HG02623 (cell line): ENCODE data around the gene VIPR2.
"Not testable (repeated sequence)": the region's sequence is repeated elsewhere in the genome, so short reads cannot be mapped to it uniquely, and the experiment has no call there.

Experiments
- ATAC-seq: cut with Tn5 transposase; IDR thresholded peaks from one replicate; pipeline ENCODE4 v1.9.1; 2021; ENCODE audit warnings: moderate library complexity; ENCODE audit not compliant: unreplicated experiment

The VIPR2 gene

GRCh38 chr7:159013825-159014289, 130.8 kb downstream of the VIPR2 start:
- no peak for ATAC-seq

- no peak for ATAC-seq
These were observed 131.4 kb downstream of the VIPR2 start for GRCh38 chr7:159013181-159013690.

- ATAC-seq = no peak
These were observed 132.2 kb downstream of the VIPR2 start for GRCh38 chr7:159012353-159013069.

- ATAC-seq = no peak
These were observed 133.0 kb downstream of the VIPR2 start for GRCh38 chr7:159011722-159012022.

- ATAC-seq = no peak
These were observed 133.5 kb downstream of the VIPR2 start for GRCh38 chr7:159010937-159011721.

GRCh38 chr7:159010411-159010810, 134.3 kb downstream of the VIPR2 start:
- no peak for ATAC-seq

GRCh38 chr7:159009951-159010350, 134.7 kb downstream of the VIPR2 start:
- no peak for ATAC-seq

GRCh38 chr7:159008417-159008816, 136.2 kb downstream of the VIPR2 start:
- ATAC-seq = no peak

- no peak for ATAC-seq
These were observed 136.7 kb downstream of the VIPR2 start for GRCh38 chr7:159007996-159008389.

GRCh38 chr7:159007364-159007995, 137.2 kb downstream of the VIPR2 start:
- no peak for ATAC-seq

GRCh38 chr7:159006610-159007130, 138.0 kb downstream of the VIPR2 start:
- ATAC-seq = no peak

- not testable (repeated sequence) for ATAC-seq
These were observed 138.6 kb downstream of the VIPR2 start for GRCh38 chr7:159006022-159006609.

GRCh38 chr7:159005618-159006017, 139.0 kb downstream of the VIPR2 start:
- no peak for ATAC-seq

- no peak for ATAC-seq
These were observed 140.3 kb downstream of the VIPR2 start for GRCh38 chr7:159004411-159004810.

GRCh38 chr7:159001811-159002210, 142.9 kb downstream of the VIPR2 start:
- ATAC-seq = no peak

- no peak for ATAC-seq
These were observed 143.7 kb downstream of the VIPR2 start for GRCh38 chr7:159000859-159001435.

GRCh38 chr7:159000070-159000469, 144.6 kb downstream of the VIPR2 start:
- no peak for ATAC-seq

- ATAC-seq = no peak
These were observed 145.2 kb downstream of the VIPR2 start for GRCh38 chr7:158999496-158999895.

- ATAC-seq = not testable (repeated sequence)
These were observed 146.4 kb downstream of the VIPR2 start for GRCh38 chr7:158998261-158998660.

- no peak for ATAC-seq
These were observed 147.2 kb downstream of the VIPR2 start for GRCh38 chr7:158997471-158997870.

GRCh38 chr7:158997110-158997453, 147.6 kb downstream of the VIPR2 start:
- ATAC-seq = no peak
